Astrocyte (in vitro differentiated cells and primary cell): ENCODE measurements around the gene TRAF6. TPM values are rescaled to one million over a fixed set of nuclear protein-coding genes. Genes with fewer than 3 reads are reported as not detected.

Experiments
- DNase-seq: peaks from one replicate; pipeline ENCODE4 v3.0.0-alpha.2; 2010; ENCODE audit warnings: low read depth
- FAIRE-seq: peaks from 2 replicates; lab custom pipeline; 2011; peaks lifted over from hg19 to GRCh38; lab: Jason Lieb, UNC
- H2AFZ ChIP-seq: 2 replicates; pipeline ENCODE4 v1.6.0; 2012; ENCODE audit warnings: low read depth, low read length, inconsistent platforms
- H3K27ac ChIP-seq: 2 replicates; pipeline ENCODE4 v1.5.1; 2011; ENCODE audit warnings: low read depth, low read length, inconsistent platforms
- H3K27me3 ChIP-seq: 2 replicates; pipeline ENCODE4 v1.6.0; 2011; ENCODE audit warnings: low read length, inconsistent platforms; ENCODE audit not compliant: insufficient read depth
- H3K36me3 ChIP-seq: 2 replicates; pipeline ENCODE4 v1.5.1; 2011; ENCODE audit warnings: low read length, inconsistent platforms; ENCODE audit not compliant: insufficient read depth
- H3K4me1 ChIP-seq: 2 replicates; pipeline ENCODE4 v1.5.1; 2011; ENCODE audit warnings: low read length, inconsistent platforms; ENCODE audit not compliant: insufficient read depth
- H3K4me2 ChIP-seq: 2 replicates; pipeline ENCODE4 v1.6.0; 2012; ENCODE audit warnings: low read length, inconsistent platforms
- H3K4me3 ChIP-seq: 2 replicates; pipeline ENCODE4 v1.5.1; 2011; ENCODE audit warnings: low read depth, mild to moderate bottlenecking, low read length, inconsistent platforms; ENCODE audit not compliant: insufficient read depth
- H3K79me2 ChIP-seq: 2 replicates; pipeline ENCODE4 v1.6.0; 2012; ENCODE audit warnings: mild to moderate bottlenecking, low read length, inconsistent platforms; ENCODE audit not compliant: insufficient read depth
- H3K9ac ChIP-seq: 2 replicates; pipeline ENCODE4 v1.6.0; 2012; ENCODE audit warnings: mild to moderate bottlenecking, low read length, inconsistent platforms
- H3K9me3 ChIP-seq: 2 replicates; pipeline ENCODE4 v1.5.1; 2012; ENCODE audit warnings: low read depth, mild to moderate bottlenecking, low read length, inconsistent platforms; ENCODE audit not compliant: insufficient read depth
- H4K20me1 ChIP-seq: 2 replicates; pipeline ENCODE4 v1.6.0; 2012; ENCODE audit warnings: low read length, inconsistent platforms; ENCODE audit not compliant: insufficient read depth
- H3K27ac Mint-ChIP-seq: one replicate; pipeline ENCODE4 v1.8.0; 2021; ENCODE audit warnings: mild to moderate bottlenecking, mixed read lengths; ENCODE audit not compliant: unreplicated experiment
- H3K27me3 Mint-ChIP-seq: one replicate; pipeline ENCODE4 v1.8.0; 2021; ENCODE audit warnings: low read depth, mixed read lengths; ENCODE audit not compliant: unreplicated experiment
- H3K36me3 Mint-ChIP-seq: one replicate; pipeline ENCODE4 v1.8.0; 2021; ENCODE audit warnings: low read depth, mixed read lengths; ENCODE audit not compliant: unreplicated experiment
- H3K4me1 Mint-ChIP-seq: one replicate; pipeline ENCODE4 v1.8.0; 2021; ENCODE audit warnings: low read depth, mixed read lengths; ENCODE audit not compliant: unreplicated experiment
- H3K4me3 Mint-ChIP-seq: one replicate; pipeline ENCODE4 v1.8.0; 2021; ENCODE audit warnings: mild to moderate bottlenecking, moderate library complexity, mixed read lengths; ENCODE audit not compliant: unreplicated experiment
- H3K9me3 Mint-ChIP-seq: one replicate; pipeline ENCODE4 v1.8.0; 2021; ENCODE audit warnings: mild to moderate bottlenecking, mixed read lengths; ENCODE audit not compliant: unreplicated experiment
- EZH2 ChIP-seq: IDR thresholded peaks from 2 replicates; pipeline ENCODE4 v1.6.1; 2012; ENCODE audit warnings: mild to moderate bottlenecking, low read length, inconsistent platforms; ENCODE audit not compliant: insufficient read depth
- total RNA-seq: library from RNA; stranded (reverse); gene quantifications from 2 replicates; pipeline ENCODE4 v1.2.1, GENCODE V29; 2021
- TF ChIP-seq, protein P1 (sequence below): IDR thresholded peaks from 2 replicates; pipeline ENCODE4 v1.5.1; 2011; ENCODE audit warnings: low read depth, mild to moderate bottlenecking, inconsistent platforms, low read length, moderate library complexity; ENCODE audit not compliant: insufficient read depth

TRAF6 gene
- total RNA-seq, 1 donor from 2014 or later, result 19.4 TPM

DNA sequence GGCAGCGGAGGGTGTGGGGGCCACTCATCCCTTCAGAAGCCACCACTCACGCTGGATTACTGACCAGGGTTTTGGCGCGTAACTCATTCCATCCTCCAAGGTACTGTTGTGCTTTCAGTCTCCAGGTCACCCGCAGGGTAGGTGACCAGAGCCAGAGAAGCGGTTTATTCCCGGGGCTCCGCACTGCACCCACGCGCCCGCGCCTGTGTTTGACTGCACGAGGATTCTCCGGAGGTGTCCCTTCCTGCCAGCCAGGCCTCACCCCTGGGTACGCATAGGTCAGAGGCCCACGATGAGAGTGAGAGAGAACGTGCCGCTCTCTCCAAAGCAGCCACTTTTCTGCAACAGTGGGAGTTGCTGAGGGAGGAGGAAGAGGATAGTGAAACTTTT, 55.5 kb downstream of the TRAF6 start:
- Histone ChIP-seq H3K4me2 (peak overlapping the region; percentile 74), H2AFZ (peak overlapping the region; percentile 11)

DNA sequence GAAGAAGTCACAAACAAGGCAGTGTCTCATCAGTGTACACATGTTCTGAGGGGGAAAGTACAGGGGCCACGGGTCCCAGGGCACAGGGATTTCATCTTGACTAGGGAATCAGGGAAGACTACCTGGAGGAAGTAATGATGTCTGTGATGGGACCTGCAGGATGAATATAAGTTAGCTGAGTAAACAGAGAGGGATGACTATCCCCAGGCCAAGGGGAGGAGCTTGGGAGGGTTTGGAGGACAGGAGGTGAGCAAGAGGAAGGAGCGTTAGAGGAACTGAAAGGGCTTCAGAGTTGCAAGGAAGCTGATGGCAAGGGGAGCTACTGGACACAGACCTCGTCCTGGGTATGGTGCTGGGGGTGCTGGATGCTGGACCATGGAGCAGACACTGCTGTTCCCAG, 56.4 kb downstream of the TRAF6 start:
- no peak for TF ChIP-seq EZH2
- TF ChIP-seq, protein P1, sequence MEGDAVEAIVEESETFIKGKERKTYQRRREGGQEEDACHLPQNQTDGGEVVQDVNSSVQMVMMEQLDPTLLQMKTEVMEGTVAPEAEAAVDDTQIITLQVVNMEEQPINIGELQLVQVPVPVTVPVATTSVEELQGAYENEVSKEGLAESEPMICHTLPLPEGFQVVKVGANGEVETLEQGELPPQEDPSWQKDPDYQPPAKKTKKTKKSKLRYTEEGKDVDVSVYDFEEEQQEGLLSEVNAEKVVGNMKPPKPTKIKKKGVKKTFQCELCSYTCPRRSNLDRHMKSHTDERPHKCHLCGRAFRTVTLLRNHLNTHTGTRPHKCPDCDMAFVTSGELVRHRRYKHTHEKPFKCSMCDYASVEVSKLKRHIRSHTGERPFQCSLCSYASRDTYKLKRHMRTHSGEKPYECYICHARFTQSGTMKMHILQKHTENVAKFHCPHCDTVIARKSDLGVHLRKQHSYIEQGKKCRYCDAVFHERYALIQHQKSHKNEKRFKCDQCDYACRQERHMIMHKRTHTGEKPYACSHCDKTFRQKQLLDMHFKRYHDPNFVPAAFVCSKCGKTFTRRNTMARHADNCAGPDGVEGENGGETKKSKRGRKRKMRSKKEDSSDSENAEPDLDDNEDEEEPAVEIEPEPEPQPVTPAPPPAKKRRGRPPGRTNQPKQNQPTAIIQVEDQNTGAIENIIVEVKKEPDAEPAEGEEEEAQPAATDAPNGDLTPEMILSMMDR, result no peak
- Histone ChIP-seq H3K4me3 (no peak overlapping the region), H3K4me1 (peaks cover 47% of the 10 kb centered on the region), H3K9ac (no peak overlapping the region), H3K36me3 (peaks cover 4% of the 10 kb centered on the region), H3K79me2 (no peaks in the 10 kb centered on the region), H2AFZ (no peak overlapping the region), H3K27ac (no peak overlapping the region), H3K27me3 (no peaks in the 10 kb centered on the region), H3K4me2 (peak overlapping the region; percentile 74), H3K9me3 (no peaks in the 10 kb centered on the region), H4K20me1 (no peaks in the 10 kb centered on the region)
- Mint-ChIP-seq H3K4me3 (no peak overlapping the region), H3K27me3 (no peaks in the 10 kb centered on the region), H3K27ac (peak overlapping the region; percentile 97), H3K36me3 (peaks cover 51% of the 10 kb centered on the region), H3K4me1 (peaks cover 66% of the 10 kb centered on the region), H3K9me3 (no peaks in the 10 kb centered on the region)
- peak; percentile 35 for DNase-seq
- FAIRE-seq, result no peak

More for the DNA sequence above, 55.5 kb downstream of the TRAF6 start:
- H3K36me3 Mint-ChIP-seq, result peaks cover 47% of the 10 kb centered on the region
- TF ChIP-seq EZH2, result no peak
- TF ChIP-seq, protein P1, result no peak
- peak overlapping the region; percentile 54 for H3K4me3 Mint-ChIP-seq
- Histone ChIP-seq H3K27me3 (no peaks in the 10 kb centered on the region), H3K4me3 (no peak overlapping the region), H3K27ac (peak overlapping the region; percentile 93), H3K79me2 (no peaks in the 10 kb centered on the region), H3K9ac (peak overlapping the region; percentile 85), H3K36me3 (peaks cover 4% of the 10 kb centered on the region), H3K9me3 (no peaks in the 10 kb centered on the region), H4K20me1 (no peaks in the 10 kb centered on the region), H3K4me1 (peaks cover 47% of the 10 kb centered on the region)
- no peak for DNase-seq
- H3K27me3 Mint-ChIP-seq, result no peaks in the 10 kb centered on the region
- peaks cover 66% of the 10 kb centered on the region for H3K4me1 Mint-ChIP-seq
- no peak for FAIRE-seq
- no peaks in the 10 kb centered on the region for H3K9me3 Mint-ChIP-seq
- peak overlapping the region; percentile 97 for H3K27ac Mint-ChIP-seq

DNA sequence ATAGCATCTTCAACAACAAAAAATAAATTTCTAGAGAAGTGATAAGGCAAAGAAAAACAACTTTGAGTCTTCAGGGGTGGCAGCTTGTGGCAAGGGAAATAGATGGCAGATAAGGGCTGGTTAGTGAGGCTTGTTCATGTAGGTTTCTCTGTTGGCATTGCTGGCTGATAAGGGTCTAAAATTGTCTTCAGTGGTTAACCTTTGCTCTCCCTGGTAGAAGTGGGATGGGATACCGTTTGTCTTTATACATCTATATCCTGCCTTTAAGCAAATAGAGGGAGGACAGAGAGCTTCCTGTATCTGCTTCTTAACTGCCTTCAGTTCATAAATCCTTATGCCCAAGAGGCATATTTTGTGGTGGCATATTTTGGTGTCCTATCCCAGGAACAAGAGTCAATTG, 57.1 kb downstream of the TRAF6 start:
- Mint-ChIP-seq H3K9me3 (no peaks in the 10 kb centered on the region), H3K4me1 (peaks cover 65% of the 10 kb centered on the region), H3K36me3 (peaks cover 51% of the 10 kb centered on the region), H3K27ac (peak overlapping the region; percentile 63), H3K4me3 (no peak overlapping the region), H3K27me3 (no peaks in the 10 kb centered on the region)
- peaks cover 10% of the 10 kb centered on the region for H3K36me3 ChIP-seq
- no peak overlapping the region for H3K27ac ChIP-seq
- peaks cover 47% of the 10 kb centered on the region for H3K4me1 ChIP-seq
- peak; percentile 32 for FAIRE-seq
- no peak overlapping the region for H3K4me2 ChIP-seq
- H2AFZ ChIP-seq, result no peak overlapping the region
- no peak for DNase-seq
- H3K27me3 ChIP-seq, result no peaks in the 10 kb centered on the region
- H3K9me3 ChIP-seq, result no peaks in the 10 kb centered on the region
- TF ChIP-seq EZH2, result no peak
- TF ChIP-seq, protein P1, result no peak
- no peaks in the 10 kb centered on the region for H4K20me1 ChIP-seq
- no peaks in the 10 kb centered on the region for H3K79me2 ChIP-seq
- no peak overlapping the region for H3K4me3 ChIP-seq
- H3K9ac ChIP-seq, result no peak overlapping the region
